Neural progenitor cell (in vitro differentiated cells): ENCODE results near the gene VHLL. TPM values are rescaled to one million over a fixed set of nuclear protein-coding genes. Genes with fewer than 3 reads are reported as not detected.

ENCODE experiments used
- DNase-seq: peaks from one replicate; pipeline ENCODE4 v3.0.0-alpha.2; 2016; ENCODE audit warnings: low spot score
- H2AFZ ChIP-seq: fragments of 200-600 bp; sonication (generic); replicated peaks from 2 replicates; pipeline ENCODE4 v1.6.1; 2016; ENCODE audit warnings: antibody characterized with exemption
- H3F3A ChIP-seq: fragments of 200-600 bp; sonication (generic); 2 replicates; pipeline ENCODE4 v1.6.1; 2016; ENCODE audit warnings: antibody characterized with exemption, low read depth
- H3K27ac ChIP-seq: fragments of 200-600 bp; sonication (generic); 2 replicates; pipeline ENCODE4 v1.5.1; 2016; ENCODE audit warnings: mild to moderate bottlenecking
- H3K27me3 ChIP-seq: fragments of 200-600 bp; sonication (generic); 2 replicates; pipeline ENCODE4 v1.6.1; 2016; ENCODE audit warnings: mild to moderate bottlenecking, moderate library complexity
- H3K36me3 ChIP-seq: fragments of 200-600 bp; sonication (generic); 2 replicates; pipeline ENCODE4 v1.5.1; 2016
- H3K4me1 ChIP-seq: fragments of 200-600 bp; sonication (generic); 2 replicates; pipeline ENCODE4 v1.6.1; 2016; ENCODE audit warnings: mixed run types
- H3K4me2 ChIP-seq: fragments of 200-600 bp; sonication (generic); 2 replicates; pipeline ENCODE4 v1.6.1; 2016
- H3K4me3 ChIP-seq: fragments of 200-600 bp; sonication (generic); 2 replicates; pipeline ENCODE4 v1.5.1; 2016
- H3K79me2 ChIP-seq: fragments of 200-600 bp; sonication (generic); 2 replicates; pipeline ENCODE4 v1.6.1; 2016; ENCODE audit warnings: low read depth
- H3K9ac ChIP-seq: fragments of 200-600 bp; sonication (generic); 2 replicates; pipeline ENCODE4 v1.6.1; 2016
- H3K9me3 ChIP-seq: fragments of 200-600 bp; sonication (generic); 2 replicates; pipeline ENCODE4 v1.5.1; 2016; ENCODE audit warnings: low read depth
- H4K20me1 ChIP-seq: fragments of 200-600 bp; sonication (generic); 2 replicates; pipeline ENCODE4 v1.6.1; 2016; ENCODE audit warnings: low read depth
- H3K27ac Mint-ChIP-seq: 3 replicates; pipeline ENCODE4 v1.8.0; 2021; ENCODE audit warnings: mixed read lengths
- H3K27me3 Mint-ChIP-seq: 2 replicates; pipeline ENCODE4 v1.8.0; 2022; ENCODE audit warnings: low read depth, mild to moderate bottlenecking, inconsistent platforms, moderate library complexity, mixed read lengths; ENCODE audit not compliant: insufficient read depth
- H3K36me3 Mint-ChIP-seq: 3 replicates; pipeline ENCODE4 v1.8.0; 2021; ENCODE audit warnings: mixed read lengths
- H3K4me1 Mint-ChIP-seq: 3 replicates; pipeline ENCODE4 v1.8.0; 2021; ENCODE audit warnings: mixed read lengths
- H3K4me3 Mint-ChIP-seq: 3 replicates; pipeline ENCODE4 v1.8.0; 2021; ENCODE audit warnings: mild to moderate bottlenecking, moderate library complexity, mixed read lengths
- H3K9me3 Mint-ChIP-seq: 3 replicates; pipeline ENCODE4 v1.8.0; 2020; ENCODE audit warnings: mixed read lengths
- CTCF ChIP-seq: fragments of 200-600 bp; sonication (generic); IDR thresholded peaks from 2 replicates; pipeline ENCODE4 v1.5.1; 2017; ENCODE audit warnings: antibody characterized with exemption, mild to moderate bottlenecking
- EZH2 ChIP-seq: fragments of 200-600 bp; sonication (generic); IDR thresholded peaks from 2 replicates; pipeline ENCODE4 v1.6.1; 2017; ENCODE audit warnings: antibody characterized with exemption, mild to moderate bottlenecking, moderate library complexity
- EZH2phosphoT487 ChIP-seq: fragments of 200-600 bp; sonication (generic); IDR thresholded peaks from 2 replicates; pipeline ENCODE4 v1.6.1; 2017; ENCODE audit warnings: antibody characterized with exemption
- total RNA-seq: library from RNA; depleted of rRNA; stranded (reverse); fragments of >200 nt; gene quantifications from 2 replicates; pipeline ENCODE4 v1.2.3, GENCODE V29; 2015; ENCODE audit warnings: low replicate concordance

Gene VHLL
- total RNA-seq, 1 donor from 2014 or later = not detected

GRCh38 chr1:156268336-156268735, 30.8 kb downstream of the VHLL start:
- Histone ChIP-seq H3K79me2 (no peaks in the 10 kb centered on the region), H3K4me1 (no peaks in the 10 kb centered on the region), H3K9me3 (no peaks in the 10 kb centered on the region), H3K4me3 (no peak overlapping the region), H4K20me1 (no peaks in the 10 kb centered on the region), H3K36me3 (peaks cover 6% of the 10 kb centered on the region), H3K27me3 (no peaks in the 10 kb centered on the region), H3K9ac (no peak overlapping the region), H2AFZ (no peak overlapping the region), H3K4me2 (no peak overlapping the region), H3K27ac (no peak overlapping the region), H3F3A (no peaks in the 10 kb centered on the region)
- Mint-ChIP-seq H3K9me3 (no peaks in the 10 kb centered on the region), H3K4me1 (no peaks in the 10 kb centered on the region), H3K27ac (no peak overlapping the region), H3K36me3 (peaks cover 56% of the 10 kb centered on the region), H3K27me3 (peaks cover 2% of the 10 kb centered on the region), H3K4me3 (no peak overlapping the region)
- DNase-seq = no peak
- no peak for TF ChIP-seq CTCF
- no peak for TF ChIP-seq EZH2phosphoT487
- TF ChIP-seq EZH2 = no peak

- TF ChIP-seq CTCF (no peak), EZH2phosphoT487 (no peak), EZH2 (no peak)
- H2AFZ ChIP-seq = no peak overlapping the region
- no peaks in the 10 kb centered on the region for H3K27me3 ChIP-seq
- no peaks in the 10 kb centered on the region for H3K9me3 ChIP-seq
- no peak overlapping the region for H3K27ac ChIP-seq
- H3F3A ChIP-seq = no peaks in the 10 kb centered on the region
- peaks cover 5% of the 10 kb centered on the region for H3K36me3 ChIP-seq
- no peaks in the 10 kb centered on the region for H3K4me1 ChIP-seq
- no peaks in the 10 kb centered on the region for H4K20me1 ChIP-seq
- Mint-ChIP-seq H3K36me3 (peaks cover 54% of the 10 kb centered on the region), H3K4me1 (no peaks in the 10 kb centered on the region), H3K4me3 (no peak overlapping the region), H3K27me3 (peaks cover 2% of the 10 kb centered on the region), H3K9me3 (no peaks in the 10 kb centered on the region), H3K27ac (no peak overlapping the region)
- no peak overlapping the region for H3K9ac ChIP-seq
- no peaks in the 10 kb centered on the region for H3K79me2 ChIP-seq
- no peak for DNase-seq
- no peak overlapping the region for H3K4me2 ChIP-seq
- H3K4me3 ChIP-seq = no peak overlapping the region
Measured at GRCh38 chr1:156266051-156266450, 33.1 kb downstream of the VHLL start.

GRCh38 chr1:156263288-156263655, 35.8 kb downstream of the VHLL start:
- Mint-ChIP-seq H3K4me1 (no peaks in the 10 kb centered on the region), H3K27me3 (peaks cover 2% of the 10 kb centered on the region), H3K36me3 (peaks cover 56% of the 10 kb centered on the region), H3K27ac (no peak overlapping the region), H3K9me3 (no peaks in the 10 kb centered on the region), H3K4me3 (no peak overlapping the region)
- Histone ChIP-seq H4K20me1 (no peaks in the 10 kb centered on the region), H3K27ac (no peak overlapping the region), H3K4me1 (no peaks in the 10 kb centered on the region), H3K9ac (no peak overlapping the region), H2AFZ (no peak overlapping the region), H3K4me2 (no peak overlapping the region), H3F3A (no peaks in the 10 kb centered on the region), H3K9me3 (no peaks in the 10 kb centered on the region), H3K79me2 (no peaks in the 10 kb centered on the region), H3K4me3 (no peak overlapping the region), H3K36me3 (peaks cover 5% of the 10 kb centered on the region), H3K27me3 (no peaks in the 10 kb centered on the region)
- TF ChIP-seq EZH2 (no peak), CTCF (no peak)
- no peak for DNase-seq
